ENCODE results near the gene DUSP21.
"Not testable (repeated sequence)": the region's sequence is repeated elsewhere in the genome, so short reads cannot be mapped to it uniquely, and the experiment has no call there.

GRCh38 chrX:44890687-44891086 lies 46.9 kb downstream of the DUSP21 start:
- TF ChIP-seq CTCF, POLR2A (IDR thresholded peaks at IDR 0.05): not testable (repeated sequence)

All from lower leg skin (tissue), 3 donors.